ENCODE measurements around the gene SPATA20.

The SPATA20 gene

DNA sequence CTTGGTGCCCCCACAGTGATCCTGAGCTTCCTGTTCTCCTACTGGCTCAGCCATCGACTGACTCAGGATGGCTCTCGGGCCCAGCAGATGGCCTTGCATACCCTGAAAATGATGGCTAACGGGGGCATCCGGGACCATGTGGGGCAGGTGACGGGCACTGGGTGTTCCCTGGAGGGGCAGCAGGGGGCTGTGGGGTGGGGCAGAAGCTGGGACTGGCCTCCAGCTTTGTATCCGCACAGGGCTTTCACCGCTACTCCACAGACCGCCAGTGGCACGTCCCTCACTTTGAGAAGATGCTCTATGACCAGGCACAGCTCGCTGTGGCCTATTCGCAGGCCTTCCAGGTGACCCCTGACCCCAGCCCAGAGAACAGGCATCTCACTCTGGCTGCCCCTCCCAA, 3.0 kb downstream of the SPATA20 start:
- TF ChIP-seq POLR2AphosphoS5 (IDR thresholded peaks at IDR 0.05; ENCODE audit: low read depth, low read length), result no peak
- TF ChIP-seq FOXP2 (optimal IDR thresholded peaks at IDR 0.05; ENCODE audit: borderline replicate concordance, extremely low read depth, extremely low read length, insufficient read depth), result no peak
- TF ChIP-seq TAF1 (IDR thresholded peaks at IDR 0.05; ENCODE audit: borderline replicate concordance, insufficient read depth, low read length), result no peak
- TF ChIP-seq SIN3A (IDR thresholded peaks at IDR 0.05; ENCODE audit: borderline replicate concordance, insufficient read depth, low read length), result no peak
- TF ChIP-seq, protein P1, sequence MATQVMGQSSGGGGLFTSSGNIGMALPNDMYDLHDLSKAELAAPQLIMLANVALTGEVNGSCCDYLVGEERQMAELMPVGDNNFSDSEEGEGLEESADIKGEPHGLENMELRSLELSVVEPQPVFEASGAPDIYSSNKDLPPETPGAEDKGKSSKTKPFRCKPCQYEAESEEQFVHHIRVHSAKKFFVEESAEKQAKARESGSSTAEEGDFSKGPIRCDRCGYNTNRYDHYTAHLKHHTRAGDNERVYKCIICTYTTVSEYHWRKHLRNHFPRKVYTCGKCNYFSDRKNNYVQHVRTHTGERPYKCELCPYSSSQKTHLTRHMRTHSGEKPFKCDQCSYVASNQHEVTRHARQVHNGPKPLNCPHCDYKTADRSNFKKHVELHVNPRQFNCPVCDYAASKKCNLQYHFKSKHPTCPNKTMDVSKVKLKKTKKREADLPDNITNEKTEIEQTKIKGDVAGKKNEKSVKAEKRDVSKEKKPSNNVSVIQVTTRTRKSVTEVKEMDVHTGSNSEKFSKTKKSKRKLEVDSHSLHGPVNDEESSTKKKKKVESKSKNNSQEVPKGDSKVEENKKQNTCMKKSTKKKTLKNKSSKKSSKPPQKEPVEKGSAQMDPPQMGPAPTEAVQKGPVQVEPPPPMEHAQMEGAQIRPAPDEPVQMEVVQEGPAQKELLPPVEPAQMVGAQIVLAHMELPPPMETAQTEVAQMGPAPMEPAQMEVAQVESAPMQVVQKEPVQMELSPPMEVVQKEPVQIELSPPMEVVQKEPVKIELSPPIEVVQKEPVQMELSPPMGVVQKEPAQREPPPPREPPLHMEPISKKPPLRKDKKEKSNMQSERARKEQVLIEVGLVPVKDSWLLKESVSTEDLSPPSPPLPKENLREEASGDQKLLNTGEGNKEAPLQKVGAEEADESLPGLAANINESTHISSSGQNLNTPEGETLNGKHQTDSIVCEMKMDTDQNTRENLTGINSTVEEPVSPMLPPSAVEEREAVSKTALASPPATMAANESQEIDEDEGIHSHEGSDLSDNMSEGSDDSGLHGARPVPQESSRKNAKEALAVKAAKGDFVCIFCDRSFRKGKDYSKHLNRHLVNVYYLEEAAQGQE (IDR thresholded peaks at IDR 0.05; ENCODE audit: insufficient read depth in 1 of 2, low read depth in 2 of 2, low read length in 2 of 2), result no peak

DNA sequence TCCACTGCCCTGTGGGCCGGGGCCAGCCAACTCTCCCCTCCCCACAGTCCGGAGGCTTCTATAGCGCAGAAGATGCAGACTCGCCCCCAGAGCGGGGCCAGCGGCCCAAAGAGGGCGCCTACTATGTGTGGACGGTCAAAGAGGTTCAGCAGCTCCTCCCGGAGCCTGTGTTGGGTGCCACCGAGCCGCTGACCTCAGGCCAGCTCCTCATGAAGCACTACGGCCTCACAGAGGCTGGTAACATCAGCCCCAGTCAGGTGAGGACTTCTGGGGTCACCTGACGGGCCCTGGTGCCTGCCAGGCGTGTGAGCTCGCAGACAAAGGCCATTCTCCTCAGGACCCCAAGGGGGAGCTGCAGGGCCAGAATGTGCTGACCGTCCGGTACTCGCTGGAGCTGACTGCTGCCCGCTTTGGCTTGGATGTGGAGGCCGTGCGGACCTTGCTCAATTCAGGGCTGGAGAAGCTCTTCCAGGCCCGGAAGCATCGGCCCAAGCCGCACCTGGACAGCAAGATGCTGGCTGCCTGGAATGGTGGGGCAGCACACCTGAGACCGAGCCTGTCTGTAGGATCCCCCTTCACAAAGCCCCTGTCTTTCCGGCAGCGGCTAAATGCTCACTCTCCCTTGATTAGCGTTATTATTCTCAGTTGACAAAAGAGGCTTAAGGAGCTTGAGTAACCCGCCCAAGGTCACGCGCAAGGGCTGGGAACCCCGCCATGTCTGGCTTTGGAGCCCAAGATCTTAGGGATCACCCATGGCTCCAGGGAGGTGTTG, 3.9 kb downstream of the SPATA20 start:
- TF ChIP-seq FOXP2 (optimal IDR thresholded peaks at IDR 0.05; ENCODE audit: borderline replicate concordance, extremely low read depth, extremely low read length, insufficient read depth) (peak; percentile 76), POLR2AphosphoS5 (IDR thresholded peaks at IDR 0.05; ENCODE audit: low read depth, low read length) (no peak), SIN3A (IDR thresholded peaks at IDR 0.05; ENCODE audit: borderline replicate concordance, insufficient read depth, low read length) (no peak), TAF1 (IDR thresholded peaks at IDR 0.05; ENCODE audit: borderline replicate concordance, insufficient read depth, low read length) (no peak)
- TF ChIP-seq, protein P1 (IDR thresholded peaks at IDR 0.05; ENCODE audit: insufficient read depth in 1 of 2, low read depth in 2 of 2, low read length in 2 of 2), result no peak

DNA sequence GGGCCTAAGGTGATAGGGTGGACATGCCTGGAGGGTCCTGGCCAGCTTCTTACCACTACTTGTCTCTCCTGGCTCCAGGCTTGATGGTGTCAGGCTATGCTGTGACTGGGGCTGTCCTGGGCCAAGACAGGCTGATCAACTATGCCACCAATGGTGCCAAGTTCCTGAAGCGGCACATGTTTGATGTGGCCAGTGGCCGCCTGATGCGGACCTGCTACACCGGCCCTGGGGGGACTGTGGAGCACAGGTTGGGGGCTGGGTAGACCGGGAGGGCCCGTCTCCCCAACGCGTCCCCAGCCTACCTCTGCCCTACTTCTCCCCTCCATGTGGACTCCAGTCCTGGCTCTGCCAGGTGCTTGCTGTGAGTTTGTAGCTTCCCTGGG, 4.5 kb downstream of the SPATA20 start:
- TF ChIP-seq, protein P1 (IDR thresholded peaks at IDR 0.05; ENCODE audit: insufficient read depth in 1 of 2, low read depth in 2 of 2, low read length in 2 of 2), result no peak
- TF ChIP-seq SIN3A (IDR thresholded peaks at IDR 0.05; ENCODE audit: borderline replicate concordance, insufficient read depth, low read length) (no peak), POLR2AphosphoS5 (IDR thresholded peaks at IDR 0.05; ENCODE audit: low read depth, low read length) (no peak), TAF1 (IDR thresholded peaks at IDR 0.05; ENCODE audit: borderline replicate concordance, insufficient read depth, low read length) (no peak), FOXP2 (optimal IDR thresholded peaks at IDR 0.05; ENCODE audit: borderline replicate concordance, extremely low read depth, extremely low read length, insufficient read depth) (no peak)

DNA sequence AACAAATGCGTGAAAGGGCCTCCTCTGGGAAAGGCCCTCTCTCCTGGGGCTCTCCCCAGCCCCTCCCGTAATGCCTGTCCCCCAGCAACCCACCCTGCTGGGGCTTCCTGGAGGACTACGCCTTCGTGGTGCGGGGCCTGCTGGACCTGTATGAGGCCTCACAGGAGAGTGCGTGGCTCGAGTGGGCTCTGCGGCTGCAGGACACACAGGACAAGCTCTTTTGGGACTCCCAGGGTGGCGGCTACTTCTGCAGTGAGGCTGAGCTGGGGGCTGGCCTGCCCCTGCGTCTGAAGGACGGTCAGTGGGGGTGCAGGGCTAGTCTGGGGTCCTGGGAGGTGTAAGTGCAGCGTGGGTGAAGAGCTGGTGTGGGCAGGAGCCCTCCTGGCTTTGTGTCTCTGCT, 4.9 kb downstream of the SPATA20 start:
- TF ChIP-seq TAF1 (IDR thresholded peaks at IDR 0.05; ENCODE audit: borderline replicate concordance, insufficient read depth, low read length) (no peak), FOXP2 (optimal IDR thresholded peaks at IDR 0.05; ENCODE audit: borderline replicate concordance, extremely low read depth, extremely low read length, insufficient read depth) (no peak), POLR2AphosphoS5 (IDR thresholded peaks at IDR 0.05; ENCODE audit: low read depth, low read length) (no peak), SIN3A (IDR thresholded peaks at IDR 0.05; ENCODE audit: borderline replicate concordance, insufficient read depth, low read length) (no peak)
- TF ChIP-seq, protein P1 (IDR thresholded peaks at IDR 0.05; ENCODE audit: insufficient read depth in 1 of 2, low read depth in 2 of 2, low read length in 2 of 2), result no peak
